Fibroblast of the conjunctiva (primary cell): ENCODE measurements around the gene TNFAIP8.

ENCODE experiments used
- DNase-seq: peaks from one replicate; pipeline ENCODE4 v3.0.0-alpha.2; 2010; ENCODE audit warnings: low read depth

TNFAIP8 gene

GRCh38 chr5:119347991-119348390 is 7.8 kb upstream of the TNFAIP8 start:
- DNase-seq: peak; percentile 63

- DNase-seq: no peak
Observed at GRCh38 chr5:119353213-119353612, 2.6 kb upstream of the TNFAIP8 start.

GRCh38 chr5:119353686-119354366 is 2.0 kb upstream of the TNFAIP8 start:
- no peak for DNase-seq

- no peak for DNase-seq
Observed at GRCh38 chr5:119354537-119355243, 1.1 kb upstream of the TNFAIP8 start.

GRCh38 chr5:119355244-119355638 is 578 bp upstream of the TNFAIP8 start:
- no peak for DNase-seq

DNA sequence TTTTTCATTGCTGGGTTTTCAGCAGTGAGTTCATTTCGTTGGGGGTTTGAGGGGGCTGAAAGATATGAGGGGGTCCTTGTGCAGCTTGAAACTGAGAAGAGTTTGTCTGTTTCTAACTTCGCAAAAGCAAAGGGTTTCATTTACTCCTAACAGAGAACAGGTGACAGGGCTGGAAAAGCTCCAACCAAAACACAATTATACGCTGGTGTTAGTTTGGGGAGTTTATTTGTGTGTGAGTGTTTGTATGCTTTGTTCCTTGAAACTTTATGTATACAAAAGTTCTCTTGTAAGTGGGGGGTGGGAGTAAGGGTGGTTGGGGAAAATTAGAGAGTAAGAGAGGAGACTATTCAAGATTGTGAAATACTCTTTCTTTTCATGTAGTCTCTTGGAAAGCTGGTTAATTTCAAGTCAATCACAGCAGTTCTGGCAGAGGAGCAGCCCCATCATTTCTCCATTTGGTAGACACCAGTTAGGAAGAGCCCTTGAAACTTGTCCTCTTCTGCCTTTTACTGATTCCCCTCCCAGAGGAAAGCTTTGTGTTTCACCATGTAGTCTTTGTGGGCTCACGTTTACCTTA is 881 bp downstream of the TNFAIP8 start:
- no peak for DNase-seq

DNA sequence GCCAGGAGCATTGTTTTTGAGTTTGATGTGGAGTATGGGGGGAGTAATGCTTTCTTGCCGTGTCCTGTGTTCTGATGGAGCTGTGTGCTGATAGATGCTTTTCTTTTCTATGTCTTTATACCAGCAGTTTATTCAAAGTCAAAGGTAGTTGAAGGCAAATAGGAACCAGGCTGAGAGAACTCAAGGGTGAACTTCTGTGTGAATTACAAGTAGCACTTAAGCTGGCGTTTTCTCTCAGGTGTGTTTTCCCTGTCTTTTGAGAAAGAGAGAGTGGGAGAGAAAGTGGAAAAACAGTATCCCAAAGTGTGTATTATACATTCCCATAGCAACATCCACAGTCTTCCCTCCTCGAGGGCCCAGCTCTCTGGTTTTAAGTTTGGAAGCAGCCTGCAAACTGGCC is 1.5 kb downstream of the TNFAIP8 start:
- DNase-seq: no peak

DNA sequence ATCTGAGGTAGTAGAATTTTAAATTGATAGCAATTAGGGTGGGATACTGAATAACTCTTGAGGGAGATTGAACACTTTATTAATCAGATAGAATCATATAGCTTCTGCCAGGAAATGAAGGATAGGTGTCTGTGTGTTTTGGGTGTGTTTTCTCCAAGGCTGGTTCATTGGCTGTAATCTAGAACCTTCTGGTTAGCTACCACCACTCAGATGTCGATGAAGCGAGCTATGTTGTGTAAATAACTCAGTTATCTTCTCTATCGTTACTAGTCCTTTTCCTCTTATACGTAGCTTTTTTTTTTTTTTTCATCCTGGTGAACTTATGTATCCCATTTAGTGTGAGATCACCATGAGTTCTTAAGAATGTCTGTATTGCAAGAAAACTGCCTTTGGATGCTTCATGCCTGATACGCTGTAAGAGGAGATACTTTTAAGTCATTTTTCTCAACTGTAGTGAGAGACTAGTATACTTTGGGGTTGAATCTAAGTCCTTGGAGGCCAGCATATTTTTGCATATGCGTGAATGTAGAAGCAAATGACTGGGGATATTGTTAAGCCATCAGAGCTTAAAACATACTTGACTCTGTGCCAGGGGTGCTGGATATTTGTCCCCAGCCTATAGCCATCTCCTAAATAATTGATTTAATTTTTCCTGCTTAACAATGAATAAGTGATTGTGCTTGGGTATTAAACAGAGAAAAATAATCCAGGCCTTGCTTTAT is 2.1 kb downstream of the TNFAIP8 start:
- DNase-seq: no peak

DNA sequence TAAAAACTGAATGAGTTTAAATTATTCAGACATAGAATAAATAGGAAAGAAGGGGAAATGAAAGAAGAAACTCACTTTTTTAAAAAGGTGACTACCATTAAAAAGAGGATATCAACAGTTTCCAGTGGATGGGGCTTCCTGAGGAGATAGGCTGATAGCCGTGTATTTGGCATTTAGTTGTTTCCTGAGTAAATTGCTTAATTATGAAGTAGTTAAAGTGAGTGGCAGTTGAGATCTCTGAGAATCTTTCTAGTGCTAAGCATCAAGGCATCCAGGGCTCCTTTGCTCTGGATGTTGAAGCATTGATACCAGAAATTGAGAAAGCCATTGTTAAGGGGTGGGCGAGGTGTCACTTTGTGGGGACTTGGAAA is 2.7 kb downstream of the TNFAIP8 start:
- no peak for DNase-seq

DNA sequence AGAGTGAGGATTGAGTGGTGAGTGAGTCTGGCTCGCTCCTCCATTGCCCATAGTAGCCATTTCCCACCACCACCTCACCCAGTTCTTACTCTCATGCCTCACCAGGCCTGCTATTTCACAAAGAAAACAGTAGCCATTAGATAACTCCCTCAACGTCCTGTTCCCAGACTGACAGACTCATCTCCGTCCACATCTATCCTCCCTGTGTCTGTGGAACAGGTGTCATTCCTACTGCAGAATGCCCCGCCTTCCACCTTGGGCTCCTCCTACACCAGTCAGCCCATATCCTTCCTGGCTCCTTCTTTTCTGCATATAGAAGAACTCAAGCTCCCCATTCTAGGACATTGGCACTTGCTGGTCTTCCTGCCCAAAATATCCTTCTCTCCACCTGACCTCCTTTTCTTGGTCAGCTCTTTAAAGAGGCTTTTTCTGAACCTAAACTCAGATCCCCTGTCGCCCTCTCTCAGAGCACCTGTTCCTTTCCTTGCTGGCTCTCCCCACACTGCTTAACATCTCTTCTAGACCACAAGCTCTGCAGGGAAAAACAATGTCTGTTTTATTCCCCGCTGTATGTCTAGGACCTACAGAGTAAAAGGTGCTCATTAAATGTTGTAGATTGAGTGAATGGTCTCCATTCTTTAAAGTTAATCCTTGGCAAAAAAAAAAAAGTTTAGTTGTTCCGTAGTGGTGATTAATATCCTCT is 3.2 kb downstream of the TNFAIP8 start:
- no peak for DNase-seq

GRCh38 chr5:119359737-119360413 is 4.1 kb downstream of the TNFAIP8 start:
- DNase-seq: no peak

- no peak for DNase-seq
Observed at GRCh38 chr5:119360905-119361593, 5.2 kb downstream of the TNFAIP8 start.

DNA sequence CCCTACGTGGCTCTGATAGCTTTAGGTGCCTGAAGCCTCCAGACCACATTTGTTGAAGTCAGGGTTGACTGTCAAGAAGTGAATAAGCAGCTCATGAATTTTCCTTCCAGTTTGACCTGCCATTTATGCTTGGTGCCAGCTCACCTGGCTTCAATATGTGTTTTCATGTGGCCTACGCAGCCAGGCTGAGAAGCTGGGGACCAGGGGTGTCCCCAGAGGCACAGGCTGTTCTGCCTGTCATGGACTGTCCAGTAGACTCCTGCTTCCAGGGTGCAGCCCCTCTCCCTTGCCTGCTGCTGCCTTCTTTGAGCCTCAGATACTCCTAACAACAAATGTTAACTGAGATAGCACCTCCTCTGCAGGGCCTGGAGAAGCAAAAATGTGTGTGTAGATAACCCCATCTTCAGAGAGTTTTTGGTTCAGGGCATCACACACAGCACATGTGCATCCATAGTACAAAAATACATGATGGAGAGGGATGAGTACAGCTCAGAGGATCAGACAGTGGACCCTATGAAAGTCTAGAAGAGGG is 5.8 kb downstream of the TNFAIP8 start:
- DNase-seq: no peak

DNA sequence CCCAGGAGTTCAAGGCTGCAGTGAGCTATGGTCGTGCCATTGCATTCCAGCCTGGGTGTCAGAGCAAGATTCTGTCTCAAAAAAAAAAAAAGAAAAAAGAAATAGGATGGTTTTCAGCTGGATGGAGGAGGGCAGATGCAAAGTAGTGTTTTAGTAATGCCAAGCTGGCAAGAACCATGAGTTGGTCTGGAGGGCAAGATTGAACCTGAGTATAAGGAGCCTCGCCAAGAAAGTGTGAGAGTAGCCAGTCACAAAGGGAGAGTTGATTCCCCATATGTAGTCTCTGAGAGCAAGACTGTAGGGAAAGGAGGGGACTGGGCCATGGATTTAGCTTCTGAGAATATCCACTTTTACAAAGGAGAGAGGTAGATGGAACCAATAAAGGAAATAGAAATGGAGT is 6.9 kb downstream of the TNFAIP8 start:
- DNase-seq: no peak

DNA sequence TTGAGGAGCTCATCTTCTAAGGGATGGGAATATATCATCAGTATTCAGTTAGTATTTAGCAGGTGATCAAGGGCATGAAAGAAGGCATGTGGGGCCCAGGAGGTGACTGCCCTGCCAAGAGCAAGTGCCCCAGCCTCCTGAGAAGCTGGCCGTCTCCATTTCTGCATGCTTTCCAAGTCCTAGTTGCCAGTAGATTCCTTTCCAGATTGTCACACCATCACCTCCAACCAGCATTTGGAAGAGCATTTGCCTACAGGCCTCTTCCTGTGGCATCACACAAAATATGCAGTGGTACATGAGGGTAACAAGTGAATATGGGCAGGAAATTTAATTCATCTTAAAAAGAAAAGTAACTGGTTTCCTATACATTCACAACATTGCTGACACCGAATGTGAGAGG is 7.5 kb downstream of the TNFAIP8 start:
- DNase-seq: no peak

GRCh38 chr5:119363936-119364335 is 8.1 kb downstream of the TNFAIP8 start:
- no peak for DNase-seq

GRCh38 chr5:119365847-119366539 is 10.2 kb downstream of the TNFAIP8 start:
- no peak for DNase-seq

DNA sequence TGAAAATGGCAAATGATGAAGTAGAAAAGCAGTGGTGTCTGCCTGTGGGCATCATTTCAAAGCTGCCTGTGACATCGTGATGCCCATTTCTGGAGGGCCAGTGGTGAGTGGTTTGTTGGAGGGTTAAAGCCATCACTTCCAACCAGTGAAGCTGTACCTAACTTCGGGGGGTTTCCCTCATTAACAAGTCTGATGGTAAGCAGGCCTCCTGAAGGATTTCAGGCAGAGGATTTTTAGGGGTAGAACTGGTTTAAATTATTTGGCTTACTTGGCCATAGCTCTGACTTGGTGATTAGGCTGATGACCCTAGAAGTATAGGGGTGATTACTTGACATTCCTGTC is 10.7 kb downstream of the TNFAIP8 start:
- no peak for DNase-seq

DNA sequence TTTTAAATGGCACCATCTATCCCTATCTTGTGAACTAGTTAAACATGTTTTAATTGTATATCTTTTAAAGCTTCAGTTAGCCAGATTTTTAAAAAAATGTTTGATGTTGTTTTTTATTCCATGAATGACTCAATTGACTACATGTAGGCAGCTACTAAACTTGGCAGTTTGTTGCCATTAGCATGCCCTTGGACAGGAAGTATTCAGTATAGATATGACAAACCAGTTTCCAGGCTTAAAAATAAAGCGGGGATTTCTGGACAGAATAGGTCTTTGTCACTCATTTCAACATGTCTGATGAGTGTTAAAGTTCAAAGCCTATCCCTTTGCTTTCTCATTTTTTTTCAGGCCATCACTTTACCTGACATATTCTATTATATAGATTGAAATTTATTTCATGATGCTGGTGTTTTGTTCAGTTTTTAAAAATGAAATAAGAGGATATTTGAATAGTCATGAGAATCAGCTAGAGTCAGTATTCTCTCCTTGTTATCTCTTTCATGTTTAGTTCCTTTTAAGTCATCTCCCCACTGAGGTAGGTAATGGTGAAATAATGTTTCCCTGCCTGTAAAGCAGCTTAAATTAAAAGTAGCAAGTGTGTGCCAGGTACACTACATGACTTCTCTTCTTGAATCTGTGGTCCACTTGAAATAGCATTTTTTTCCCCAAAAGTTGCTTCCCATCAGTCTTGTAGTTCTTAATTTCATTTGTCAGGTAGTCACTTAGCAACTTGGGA is 11.9 kb downstream of the TNFAIP8 start:
- DNase-seq: no peak

GRCh38 chr5:119368238-119368630 is 12.4 kb downstream of the TNFAIP8 start:
- no peak for DNase-seq
